Activated naive CD4-positive, alpha-beta T cell treated with anti-CD3 and anti-CD28 coated beads, Interleukin-2, amount 10 ng/mL, durations not matched to agents 7 days and 5 days (primary cell): ENCODE data around the gene DCAF6.

Experiments used
- CTCF ChIA-PET: fragments of 350-600 bp; sonication (Branson Sonifier 250); formaldehyde crosslinking; loops from one replicate; lab custom pipeline; 2021; ENCODE audit warnings: antibody characterized with exemption; lab: Charles Lee
- DNase-seq: peaks from one replicate; pipeline ENCODE4 v3.0.0-alpha.2; 2020
- H3K27ac Mint-ChIP-seq: one replicate; pipeline ENCODE4 v1.8.0; 2021; ENCODE audit warnings: mild to moderate bottlenecking, moderate library complexity, mixed read lengths
- H3K27me3 Mint-ChIP-seq: one replicate; pipeline ENCODE4 v1.8.0; 2021; ENCODE audit warnings: mild to moderate bottlenecking, mixed read lengths
- H3K36me3 Mint-ChIP-seq: one replicate; pipeline ENCODE4 v1.8.0; 2021; ENCODE audit warnings: mixed read lengths
- H3K4me1 Mint-ChIP-seq: one replicate; pipeline ENCODE4 v1.8.0; 2021; ENCODE audit warnings: mixed read lengths
- H3K4me3 Mint-ChIP-seq: one replicate; pipeline ENCODE4 v1.8.0; 2021; ENCODE audit warnings: mild to moderate bottlenecking, moderate library complexity, mixed read lengths
- H3K9me3 Mint-ChIP-seq: one replicate; pipeline ENCODE4 v1.8.0; 2021; ENCODE audit warnings: mixed read lengths

The DCAF6 gene

DNA sequence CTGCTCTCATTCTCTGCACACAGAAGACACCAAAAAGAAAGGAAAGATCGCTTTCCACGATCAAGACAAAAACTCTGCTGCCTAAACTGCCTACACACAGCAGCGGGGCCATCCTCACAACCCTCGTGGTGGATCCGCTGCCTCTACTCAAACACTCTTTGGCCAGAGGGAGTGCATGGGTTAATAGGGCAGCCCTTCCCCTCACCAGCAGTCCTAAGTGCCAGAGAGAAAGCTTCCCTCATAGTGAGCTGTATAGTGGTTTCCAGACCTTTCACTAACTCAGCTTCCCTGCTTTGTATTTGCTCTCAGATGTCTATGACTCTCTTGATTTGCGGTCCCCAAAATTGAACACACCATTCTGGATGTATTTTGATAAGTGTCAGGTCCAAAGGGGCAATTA is 169.4 kb downstream of the DCAF6 start:
- no peak overlapping the region for H3K4me3 Mint-ChIP-seq
- H3K27ac Mint-ChIP-seq, result no peak overlapping the region
- H3K4me1 Mint-ChIP-seq, result no peaks in the 10 kb centered on the region
- no peaks in the 10 kb centered on the region for H3K36me3 Mint-ChIP-seq
- H3K27me3 Mint-ChIP-seq, result peaks cover 18% of the 10 kb centered on the region
- CTCF ChIA-PET, result no interaction called here
- H3K9me3 Mint-ChIP-seq, result no peaks in the 10 kb centered on the region
- DNase-seq, result no peak

DNA sequence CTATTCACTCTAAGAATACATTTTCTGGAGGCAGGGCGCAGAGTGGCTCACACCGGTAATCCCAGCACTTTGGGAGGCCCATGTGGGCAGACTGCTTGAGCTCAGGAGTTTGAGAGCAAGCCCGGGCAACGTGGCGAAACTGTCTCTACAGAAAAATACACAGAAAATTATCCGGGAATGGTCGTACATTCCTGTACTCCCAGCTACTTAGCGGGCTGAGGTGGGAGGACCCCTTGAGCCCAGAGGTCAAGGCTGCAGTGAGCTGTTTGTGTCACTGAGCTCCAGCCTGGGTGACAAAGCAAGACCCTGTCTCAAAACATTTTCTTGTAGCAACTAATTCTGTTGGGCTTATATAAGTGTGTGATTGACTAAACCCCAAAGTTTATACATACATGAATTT is 169.8 kb downstream of the DCAF6 start:
- CTCF ChIA-PET, result no interaction called here
- H3K27ac Mint-ChIP-seq, result no peak overlapping the region
- no peak for DNase-seq
- H3K4me3 Mint-ChIP-seq, result no peak overlapping the region
- H3K4me1 Mint-ChIP-seq, result no peaks in the 10 kb centered on the region
- H3K9me3 Mint-ChIP-seq, result no peaks in the 10 kb centered on the region
- peaks cover 22% of the 10 kb centered on the region for H3K27me3 Mint-ChIP-seq
- H3K36me3 Mint-ChIP-seq, result no peaks in the 10 kb centered on the region

GRCh38 chr1:168110896-168111545 is 174.5 kb downstream of the DCAF6 start:
- CTCF ChIA-PET, result no interaction called here

GRCh38 chr1:168112673-168113305 is 176.3 kb downstream of the DCAF6 start:
- Mint-ChIP-seq H3K27me3 (peaks cover 11% of the 10 kb centered on the region), H3K4me3 (no peak overlapping the region), H3K9me3 (no peaks in the 10 kb centered on the region), H3K4me1 (no peaks in the 10 kb centered on the region), H3K27ac (no peak overlapping the region), H3K36me3 (no peaks in the 10 kb centered on the region)
- CTCF ChIA-PET, result interaction anchor here (1.6 kb wide), 1 partner anchor 13 kb away, joined by 4 read pairs; no protein-coding TSS in a partner anchor
- no peak for DNase-seq

More at GRCh38 chr1:168110896-168111545, 174.5 kb downstream of the DCAF6 start:
- Mint-ChIP-seq H3K9me3 (no peaks in the 10 kb centered on the region), H3K27me3 (peaks cover 12% of the 10 kb centered on the region), H3K36me3 (no peaks in the 10 kb centered on the region), H3K4me1 (no peaks in the 10 kb centered on the region), H3K4me3 (no peak overlapping the region), H3K27ac (no peak overlapping the region)
- no peak for DNase-seq

DNA sequence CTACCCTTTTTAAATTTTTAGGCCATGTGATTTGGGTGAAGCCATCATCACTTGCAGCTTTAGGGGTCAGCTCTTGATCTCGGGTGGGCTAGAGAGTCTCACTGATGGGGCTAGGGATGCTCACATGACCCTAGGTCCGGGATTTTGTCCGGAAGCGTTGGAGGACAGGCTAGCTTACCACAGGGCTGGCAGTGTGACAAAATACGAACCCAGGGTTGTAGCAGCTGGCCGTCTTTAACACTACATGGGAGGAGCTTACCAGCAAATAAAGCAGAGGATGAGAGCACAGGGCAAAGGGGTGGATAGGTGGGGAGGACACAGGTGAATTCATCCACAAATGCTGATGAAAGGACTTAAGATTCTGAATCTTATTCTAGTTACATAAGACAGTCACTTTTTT is 178.4 kb downstream of the DCAF6 start:
- DNase-seq, result no peak
- Mint-ChIP-seq H3K4me1 (no peaks in the 10 kb centered on the region), H3K27me3 (peaks cover 14% of the 10 kb centered on the region), H3K36me3 (no peaks in the 10 kb centered on the region), H3K27ac (no peak overlapping the region), H3K4me3 (no peak overlapping the region), H3K9me3 (no peaks in the 10 kb centered on the region)
- CTCF ChIA-PET, result interaction anchor here (1.0 to 1.3 kb wide), 2 partner anchors 31 to 33 kb away, joined by 3 read pairs; no protein-coding TSS in a partner anchor

DNA sequence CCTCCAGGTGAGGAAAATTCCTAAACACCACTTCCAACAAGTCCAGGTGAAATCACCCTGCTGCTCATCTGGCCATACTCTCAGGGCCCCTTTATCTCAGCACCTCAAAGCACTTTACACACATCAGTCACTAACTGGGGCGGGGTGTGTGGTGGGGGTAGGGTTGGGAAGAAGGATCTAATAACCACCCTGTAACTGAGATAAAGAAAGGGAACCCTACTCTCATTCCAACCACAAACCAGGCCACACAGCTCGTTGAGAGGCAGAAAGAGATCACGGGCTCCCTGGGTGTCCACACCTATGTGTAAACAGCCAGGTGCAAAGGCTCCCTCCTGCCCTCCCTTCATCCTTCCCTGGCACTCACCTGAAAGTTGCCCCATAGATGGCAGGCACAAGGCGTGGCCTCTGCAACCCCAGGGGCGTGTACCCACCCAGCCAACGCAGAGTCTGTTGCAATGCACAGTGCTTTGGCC is 179.9 kb downstream of the DCAF6 start:
- no peaks in the 10 kb centered on the region for H3K9me3 Mint-ChIP-seq
- CTCF ChIA-PET, result interaction anchor here (1.4 kb wide), 1 partner anchor 34 kb away, joined by 3 read pairs; no protein-coding TSS in a partner anchor
- no peaks in the 10 kb centered on the region for H3K36me3 Mint-ChIP-seq
- no peaks in the 10 kb centered on the region for H3K4me1 Mint-ChIP-seq
- H3K27ac Mint-ChIP-seq, result no peak overlapping the region
- H3K27me3 Mint-ChIP-seq, result peaks cover 14% of the 10 kb centered on the region
- DNase-seq, result no peak
- no peak overlapping the region for H3K4me3 Mint-ChIP-seq

GRCh38 chr1:168119750-168120149 is 183.3 kb downstream of the DCAF6 start:
- CTCF ChIA-PET, result no interaction called here
- H3K9me3 Mint-ChIP-seq, result no peaks in the 10 kb centered on the region
- DNase-seq, result no peak

DNA sequence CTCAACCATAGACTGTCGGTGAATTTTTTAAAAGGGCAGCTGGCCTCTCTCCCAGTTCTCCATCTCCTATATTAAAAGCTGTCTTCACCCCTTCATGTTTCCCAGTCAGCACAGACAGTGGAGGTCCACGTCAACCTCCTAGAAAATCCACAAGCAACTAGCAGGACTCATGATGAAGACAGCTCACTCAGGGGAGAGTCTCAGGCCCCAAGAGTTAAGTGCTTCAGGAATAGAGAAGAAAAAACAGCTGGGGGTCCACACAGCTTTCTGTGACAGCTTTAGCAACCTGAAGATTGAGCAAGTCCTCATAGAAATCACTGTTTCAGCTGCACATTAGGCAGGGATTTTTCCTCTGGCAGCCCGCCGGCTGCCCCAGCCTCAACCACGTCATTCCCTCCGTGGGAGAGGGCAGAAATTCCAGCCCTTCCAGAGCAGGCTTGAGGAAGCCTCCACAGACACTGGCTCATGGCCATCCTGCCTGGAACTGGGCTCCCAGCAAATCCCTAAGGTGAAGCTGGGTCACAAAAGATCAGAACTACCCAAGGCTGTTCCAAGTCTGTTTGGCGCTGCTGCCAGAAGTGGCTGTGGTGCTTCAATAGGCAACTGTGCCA is 185.0 kb downstream of the DCAF6 start:
- Mint-ChIP-seq H3K9me3 (no peaks in the 10 kb centered on the region), H3K27me3 (peaks cover 34% of the 10 kb centered on the region), H3K36me3 (no peaks in the 10 kb centered on the region), H3K4me1 (no peaks in the 10 kb centered on the region), H3K4me3 (no peak overlapping the region), H3K27ac (no peak overlapping the region)
- no peak for DNase-seq
- CTCF ChIA-PET, result interaction anchor here (0.7 kb wide), 1 partner anchor 39 kb away, joined by 3 read pairs; no protein-coding TSS in a partner anchor

More at GRCh38 chr1:168119750-168120149, 183.3 kb downstream of the DCAF6 start:
- H3K36me3 Mint-ChIP-seq, result no peaks in the 10 kb centered on the region
- H3K27ac Mint-ChIP-seq, result no peak overlapping the region
- peaks cover 33% of the 10 kb centered on the region for H3K27me3 Mint-ChIP-seq
- no peak overlapping the region for H3K4me3 Mint-ChIP-seq
- H3K4me1 Mint-ChIP-seq, result no peaks in the 10 kb centered on the region

GRCh38 chr1:168125051-168125450 is 188.6 kb downstream of the DCAF6 start:
- peaks cover 2% of the 10 kb centered on the region for H3K9me3 Mint-ChIP-seq
- peaks cover 41% of the 10 kb centered on the region for H3K27me3 Mint-ChIP-seq
- H3K4me1 Mint-ChIP-seq, result no peaks in the 10 kb centered on the region
- H3K27ac Mint-ChIP-seq, result no peak overlapping the region
- CTCF ChIA-PET, result interaction anchor here (1.5 kb wide), 1 partner anchor 12 kb away, joined by 4 read pairs; no protein-coding TSS in a partner anchor
- no peaks in the 10 kb centered on the region for H3K36me3 Mint-ChIP-seq
- DNase-seq, result no peak
- H3K4me3 Mint-ChIP-seq, result no peak overlapping the region
